Erythroblast (primary cell): ENCODE data around the gene MAPK8IP2.

Source experiments
- GATA1 ChIP-seq: IDR thresholded peaks from 2 replicates; pipeline ENCODE4 v1.6.1; 2011; ENCODE audit warnings: low read depth, mild to moderate bottlenecking, control low read depth, low read length, moderate library complexity
- POLR2A ChIP-seq: IDR thresholded peaks from 2 replicates; pipeline ENCODE4 v1.6.1; 2011; ENCODE audit warnings: mild to moderate bottlenecking, low read length

DNA sequence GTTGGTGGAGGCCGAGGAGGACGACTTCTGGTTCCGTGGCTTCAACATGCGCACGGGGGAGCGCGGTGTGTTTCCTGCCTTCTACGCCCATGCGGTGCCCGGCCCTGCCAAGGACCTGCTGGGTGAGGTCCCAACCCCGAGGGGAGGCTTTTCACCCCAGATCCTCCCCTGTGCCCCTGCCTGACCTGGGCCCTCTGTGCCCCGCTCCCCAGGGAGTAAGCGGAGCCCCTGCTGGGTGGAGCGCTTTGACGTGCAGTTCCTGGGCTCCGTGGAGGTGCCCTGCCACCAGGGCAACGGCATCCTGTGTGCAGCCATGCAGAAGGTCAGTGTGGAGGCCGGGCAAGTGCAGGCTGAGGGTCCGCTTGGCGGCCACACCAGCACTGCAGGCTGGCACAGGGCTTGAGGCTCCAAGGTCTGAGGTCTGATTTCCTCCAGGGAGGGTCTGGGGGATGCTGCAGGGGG lies 5.1 kb downstream of the MAPK8IP2 start:
- no peak for TF ChIP-seq POLR2A
- no peak for TF ChIP-seq GATA1
